CD14-positive monocyte (primary cell): Measurements from ENCODE around the gene SLC24A5. TPM values are rescaled to one million over a fixed set of nuclear protein-coding genes. Genes with fewer than 3 reads are reported as not detected.

ENCODE experiments used
- DNase-seq, 3 donors: peaks; one replicate each; pipeline ENCODE4 v3.0.0-alpha.2; 2011 to 2022
- H2AFZ ChIP-seq: 2 replicates; pipeline ENCODE4 v1.6.0; 2012; ENCODE audit warnings: mild to moderate bottlenecking, low read depth, low read length, inconsistent platforms; ENCODE audit not compliant: insufficient read depth, poor library complexity, severe bottlenecking
- H3K27ac ChIP-seq, 2 donors: 1 replicate in 1 of 2; 2 replicates in 1 of 2; pipeline ENCODE4 v1.5.1; 2012 to 2013; ENCODE audit warnings: low read length in 2 of 2, control low read depth in 1 of 2, inconsistent platforms in 1 of 2, low read depth in 1 of 2, mild to moderate bottlenecking in 1 of 2
- H3K27me3 ChIP-seq, 2 donors: one replicate each; pipeline versions ENCODE4 v1.6.0 to v1.6.1; 2011 to 2013; ENCODE audit warnings: low read length in 2 of 2; ENCODE audit not compliant: control insufficient read depth in 2 of 2, insufficient read depth in 2 of 2
- H3K36me3 ChIP-seq, 2 donors: replicated peaks in 1 of 2; 1 replicate in 1 of 2; 2 replicates in 1 of 2; pipeline versions ENCODE4 v1.5.1 to v1.6.1; 2012 to 2013; ENCODE audit warnings: low read length in 2 of 2, control low read depth in 1 of 2, inconsistent platforms in 1 of 2, mild to moderate bottlenecking in 1 of 2; ENCODE audit not compliant: insufficient read depth in 2 of 2, control insufficient read depth in 1 of 2
- H3K4me1 ChIP-seq, 2 donors: 1 replicate in 1 of 2; 2 replicates in 1 of 2; pipeline versions ENCODE4 v1.5.1 to v1.6.1; 2012 to 2013; ENCODE audit warnings: low read length in 2 of 2, control low read depth in 1 of 2, inconsistent platforms in 1 of 2, mild to moderate bottlenecking in 1 of 2, moderate library complexity in 1 of 2; ENCODE audit not compliant: insufficient read depth in 2 of 2, control insufficient read depth in 1 of 2
- H3K4me2 ChIP-seq: replicated peaks from 2 replicates; pipeline ENCODE3; 2012; ENCODE audit warnings: low read length, moderate library complexity, mild to moderate bottlenecking; ENCODE audit not compliant: poor library complexity, severe bottlenecking; ENCODE audit errors: extremely low read depth
- H3K4me3 ChIP-seq, 3 experiments: fragments of 200-600 bp in 1 of 3; sonication (generic) in 1 of 3; replicated peaks in 1 of 3; 1 replicate in 2 of 3; 2 replicates in 1 of 3; pipeline ENCODE4 v1.5.1; 2011 to 2013; ENCODE audit warnings: low read length in 3 of 3, mild to moderate bottlenecking in 3 of 3, control low read depth in 2 of 3, low read depth in 2 of 3, inconsistent platforms in 1 of 3, moderate library complexity in 1 of 3
- H3K79me2 ChIP-seq: 2 replicates; pipeline ENCODE4 v1.6.0; 2012; ENCODE audit warnings: mild to moderate bottlenecking, control low read depth, inconsistent platforms, low read length, moderate library complexity; ENCODE audit not compliant: insufficient read depth
- H3K9ac ChIP-seq: 2 replicates; pipeline ENCODE4 v1.6.0; 2017; ENCODE audit warnings: low read length, mild to moderate bottlenecking; ENCODE audit not compliant: insufficient read depth, poor library complexity, severe bottlenecking
- H3K9me3 ChIP-seq, 2 donors: replicated peaks in 1 of 2; 1 replicate in 1 of 2; 2 replicates in 1 of 2; pipeline versions ENCODE4 v1.5.1 to v1.6.1; 2012 to 2013; ENCODE audit warnings: low read length in 2 of 2, control low read depth in 1 of 2; ENCODE audit not compliant: control insufficient read depth in 1 of 2, insufficient read depth in 1 of 2
- H4K20me1 ChIP-seq: 2 replicates; pipeline ENCODE4 v1.6.0; 2012; ENCODE audit warnings: mild to moderate bottlenecking, low read length, control low read depth, moderate library complexity; ENCODE audit not compliant: insufficient read depth
- H3K27ac Mint-ChIP-seq, 7 donors: one replicate each; pipeline ENCODE4 v1.8.0; 2020; ENCODE audit warnings: mild to moderate bottlenecking in 7 of 7, mixed read lengths in 7 of 7, moderate library complexity in 6 of 7, inconsistent platforms in 2 of 7
- H3K27me3 Mint-ChIP-seq, 3 donors: one replicate each; pipeline ENCODE4 v1.8.0; 2021 to 2022; ENCODE audit warnings: low read depth in 3 of 3, mild to moderate bottlenecking in 3 of 3, mixed read lengths in 3 of 3, moderate library complexity in 3 of 3, inconsistent platforms in 1 of 3
- H3K36me3 Mint-ChIP-seq, 2 donors: one replicate each; pipeline ENCODE4 v1.8.0; 2020; ENCODE audit warnings: mixed read lengths in 2 of 2, inconsistent platforms in 1 of 2, mild to moderate bottlenecking in 1 of 2
- H3K4me1 Mint-ChIP-seq: one replicate; pipeline ENCODE4 v1.8.0; 2020; ENCODE audit warnings: mild to moderate bottlenecking, mixed read lengths
- H3K4me3 Mint-ChIP-seq, 2 donors: one replicate each; pipeline ENCODE4 v1.8.0; 2020; ENCODE audit warnings: mild to moderate bottlenecking in 2 of 2, mixed read lengths in 2 of 2, moderate library complexity in 1 of 2
- H3K9me3 Mint-ChIP-seq, 7 donors: one replicate each; pipeline ENCODE4 v1.8.0; 2020 to 2022; ENCODE audit warnings: mixed read lengths in 7 of 7, mild to moderate bottlenecking in 6 of 7, moderate library complexity in 6 of 7, inconsistent platforms in 2 of 7
- WGBS: methylation state at CpG from one replicate; pipeline ENCODE4 v1.1.5; 2013; ENCODE audit warnings: missing lambda C conversion rate; ENCODE audit not compliant: insufficient coverage; 5-methylcytosine and 5-hydroxymethylcytosine counted together
- intact Hi-C, 2 donors: fragments of 100-400 bp; cut with micrococcal nuclease; formaldehyde crosslinking; loops; one replicate each; pipeline versions ENCODE4 v1.15.0 to v1.15.1; 2023
- polyA plus RNA-seq, 3 donors: library from polyadenylated mRNA; depleted of rRNA in 1 of 3; unstranded in 2 of 3; stranded (reverse) in 1 of 3; fragments of 300-500 nt in 2 of 3; fragments of >200 nt in 1 of 3; fragmentation: Illumina TruSeq in 2 of 3; gene quantifications; 1 replicate in 2 of 3; 2 replicates in 1 of 3; pipeline ENCODE4 v1.2.3, GENCODE V29; 2012 to 2021
- TF ChIP-seq, protein P1 (sequence below): fragments of 200-600 bp; IDR thresholded peaks from one replicate; pipeline ENCODE4 v1.8.0; 2022; ENCODE audit warnings: antibody characterized with exemption, mild to moderate bottlenecking

Gene SLC24A5
- polyA plus RNA-seq, 3 donors = not detected

GRCh38 chr15:48126667-48127355 is 6.0 kb downstream of the SLC24A5 start:
- no peak overlapping the region for H2AFZ ChIP-seq
- H3K36me3 ChIP-seq = no peaks in the 10 kb centered on the region
- Mint-ChIP-seq H3K4me1 (peaks cover 2% of the 10 kb centered on the region), H3K4me3 (no peak overlapping the region), H3K27ac (no peak overlapping the region), H3K36me3 (no peaks in the 10 kb centered on the region), H3K9me3 (peaks cover 0 to 3% (median 0%) of the 10 kb centered on the region in 7 donors), H3K27me3 (peaks cover 0 to 7% (median 6%) of the 10 kb centered on the region in 3 donors)
- TF ChIP-seq, protein P1, sequence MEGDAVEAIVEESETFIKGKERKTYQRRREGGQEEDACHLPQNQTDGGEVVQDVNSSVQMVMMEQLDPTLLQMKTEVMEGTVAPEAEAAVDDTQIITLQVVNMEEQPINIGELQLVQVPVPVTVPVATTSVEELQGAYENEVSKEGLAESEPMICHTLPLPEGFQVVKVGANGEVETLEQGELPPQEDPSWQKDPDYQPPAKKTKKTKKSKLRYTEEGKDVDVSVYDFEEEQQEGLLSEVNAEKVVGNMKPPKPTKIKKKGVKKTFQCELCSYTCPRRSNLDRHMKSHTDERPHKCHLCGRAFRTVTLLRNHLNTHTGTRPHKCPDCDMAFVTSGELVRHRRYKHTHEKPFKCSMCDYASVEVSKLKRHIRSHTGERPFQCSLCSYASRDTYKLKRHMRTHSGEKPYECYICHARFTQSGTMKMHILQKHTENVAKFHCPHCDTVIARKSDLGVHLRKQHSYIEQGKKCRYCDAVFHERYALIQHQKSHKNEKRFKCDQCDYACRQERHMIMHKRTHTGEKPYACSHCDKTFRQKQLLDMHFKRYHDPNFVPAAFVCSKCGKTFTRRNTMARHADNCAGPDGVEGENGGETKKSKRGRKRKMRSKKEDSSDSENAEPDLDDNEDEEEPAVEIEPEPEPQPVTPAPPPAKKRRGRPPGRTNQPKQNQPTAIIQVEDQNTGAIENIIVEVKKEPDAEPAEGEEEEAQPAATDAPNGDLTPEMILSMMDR = no peak
- H3K4me2 ChIP-seq = no peak overlapping the region
- H3K4me3 ChIP-seq = no peak overlapping the region
- H3K27ac ChIP-seq = no peak overlapping the region
- H3K4me1 ChIP-seq = no peaks in the 10 kb centered on the region
- H3K27me3 ChIP-seq = no peaks in the 10 kb centered on the region
- H4K20me1 ChIP-seq = no peaks in the 10 kb centered on the region
- intact Hi-C loops = no loop called here
- no peak overlapping the region for H3K9ac ChIP-seq
- DNase-seq = no peak
- H3K9me3 ChIP-seq = no peaks in the 10 kb centered on the region
- H3K79me2 ChIP-seq = no peaks in the 10 kb centered on the region
- 80% methylated on average over 1 of the region's 6 CpGs for WGBS

- H3K36me3 Mint-ChIP-seq = no peaks in the 10 kb centered on the region
- TF ChIP-seq, protein P1 = no peak
- no peak overlapping the region for H3K4me3 Mint-ChIP-seq
- Histone ChIP-seq H3K4me2 (no peak overlapping the region), H3K4me1 (no peaks in the 10 kb centered on the region), H2AFZ (no peak overlapping the region), H3K9ac (no peak overlapping the region), H3K9me3 (no peaks in the 10 kb centered on the region), H3K79me2 (no peaks in the 10 kb centered on the region), H3K36me3 (no peaks in the 10 kb centered on the region), H4K20me1 (no peaks in the 10 kb centered on the region), H3K27ac (no peak overlapping the region), H3K27me3 (no peaks in the 10 kb centered on the region), H3K4me3 (no peak overlapping the region)
- no peak overlapping the region for H3K27ac Mint-ChIP-seq
- intact Hi-C loops = no loop called here
- H3K9me3 Mint-ChIP-seq = peaks cover 0 to 3% (median 1%) of the 10 kb centered on the region in 7 donors
- no peak for DNase-seq
- H3K27me3 Mint-ChIP-seq = peaks cover 0 to 8% (median 0%) of the 10 kb centered on the region in 3 donors
- H3K4me1 Mint-ChIP-seq = peaks cover 2% of the 10 kb centered on the region
These were observed 10.5 kb downstream of the SLC24A5 start for GRCh38 chr15:48131324-48131723.
